Cardiac fibroblast (primary cell): Measurements from ENCODE around the gene KLHL17.

Source experiments
- DNase-seq, 2 donors: peaks; one replicate each; pipeline versions ENCODE4 v3.0.0 to v3.0.0-alpha.2; 2010; ENCODE audit warnings: low read depth in 2 of 2
- H3K4me3 ChIP-seq, 2 donors: replicated peaks in 1 of 2; 1 replicate in 1 of 2; 2 replicates in 1 of 2; pipeline ENCODE4 v1.5.1; 2011; ENCODE audit warnings: low read depth in 2 of 2, low read length in 2 of 2, mild to moderate bottlenecking in 2 of 2, moderate library complexity in 1 of 2
- TF ChIP-seq, protein P1 (sequence below): IDR thresholded peaks from one replicate; pipeline ENCODE4 v1.5.1; 2011; ENCODE audit warnings: low read depth, mild to moderate bottlenecking, low read length, inconsistent platforms

KLHL17 gene

GRCh38 chr1:965526-966134, 5.2 kb downstream of the KLHL17 start:
- TF ChIP-seq, protein P1, sequence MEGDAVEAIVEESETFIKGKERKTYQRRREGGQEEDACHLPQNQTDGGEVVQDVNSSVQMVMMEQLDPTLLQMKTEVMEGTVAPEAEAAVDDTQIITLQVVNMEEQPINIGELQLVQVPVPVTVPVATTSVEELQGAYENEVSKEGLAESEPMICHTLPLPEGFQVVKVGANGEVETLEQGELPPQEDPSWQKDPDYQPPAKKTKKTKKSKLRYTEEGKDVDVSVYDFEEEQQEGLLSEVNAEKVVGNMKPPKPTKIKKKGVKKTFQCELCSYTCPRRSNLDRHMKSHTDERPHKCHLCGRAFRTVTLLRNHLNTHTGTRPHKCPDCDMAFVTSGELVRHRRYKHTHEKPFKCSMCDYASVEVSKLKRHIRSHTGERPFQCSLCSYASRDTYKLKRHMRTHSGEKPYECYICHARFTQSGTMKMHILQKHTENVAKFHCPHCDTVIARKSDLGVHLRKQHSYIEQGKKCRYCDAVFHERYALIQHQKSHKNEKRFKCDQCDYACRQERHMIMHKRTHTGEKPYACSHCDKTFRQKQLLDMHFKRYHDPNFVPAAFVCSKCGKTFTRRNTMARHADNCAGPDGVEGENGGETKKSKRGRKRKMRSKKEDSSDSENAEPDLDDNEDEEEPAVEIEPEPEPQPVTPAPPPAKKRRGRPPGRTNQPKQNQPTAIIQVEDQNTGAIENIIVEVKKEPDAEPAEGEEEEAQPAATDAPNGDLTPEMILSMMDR = no peak
- peak overlapping the region in 1 of 2 donors; percentile 68 for H3K4me3 ChIP-seq

DNA sequence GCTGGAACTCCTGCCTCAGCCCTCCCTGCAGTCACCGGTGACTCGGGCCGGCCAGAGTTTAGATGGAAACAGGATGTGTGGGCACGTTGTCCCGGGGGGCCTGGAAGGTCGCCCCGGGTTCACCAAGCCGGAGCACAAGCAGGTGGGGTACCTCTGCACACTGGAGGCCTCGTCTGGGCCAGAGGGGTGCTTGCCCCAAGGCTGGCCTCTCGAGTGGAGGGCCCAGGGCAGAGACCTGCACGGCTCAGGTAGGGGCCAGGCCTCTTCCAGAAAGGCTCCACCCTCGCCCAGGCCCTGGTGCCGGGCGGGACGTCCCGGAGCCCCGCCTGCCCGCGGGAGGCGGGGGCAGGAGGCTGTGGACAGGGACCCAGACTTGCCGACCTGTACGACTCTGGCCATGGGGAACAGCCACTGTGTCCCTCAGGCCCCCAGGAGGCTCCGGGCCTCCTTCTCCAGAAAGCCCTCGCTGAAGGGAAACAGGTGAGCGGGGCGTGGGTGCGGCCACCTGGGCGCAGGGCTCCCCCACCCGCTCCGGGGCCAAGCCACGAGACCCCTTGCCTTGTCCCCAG, 5.8 kb downstream of the KLHL17 start, which contains the start of gene PLEKHN1:
PLEKHN1 (plus strand) TSS at position 348 of the 569 bp plus-strand sequence; CDS start at position 398, 50 bp downstream.
- H3K4me3 ChIP-seq = peak within 1 kb of the TSS; percentile 62 to 68
- TF ChIP-seq, protein P1 = no peak
- DNase-seq = peak in 1 of 2 donors; percentile 62

More at GRCh38 chr1:965526-966134, 5.2 kb downstream of the KLHL17 start:
- DNase-seq = no peak

- peak overlapping the region; percentile 62 to 68 for H3K4me3 ChIP-seq
- TF ChIP-seq, protein P1 = no peak
- DNase-seq = peak; percentile 57 to 69
Observed at GRCh38 chr1:966704-967300, 6.4 kb downstream of the KLHL17 start.

DNA sequence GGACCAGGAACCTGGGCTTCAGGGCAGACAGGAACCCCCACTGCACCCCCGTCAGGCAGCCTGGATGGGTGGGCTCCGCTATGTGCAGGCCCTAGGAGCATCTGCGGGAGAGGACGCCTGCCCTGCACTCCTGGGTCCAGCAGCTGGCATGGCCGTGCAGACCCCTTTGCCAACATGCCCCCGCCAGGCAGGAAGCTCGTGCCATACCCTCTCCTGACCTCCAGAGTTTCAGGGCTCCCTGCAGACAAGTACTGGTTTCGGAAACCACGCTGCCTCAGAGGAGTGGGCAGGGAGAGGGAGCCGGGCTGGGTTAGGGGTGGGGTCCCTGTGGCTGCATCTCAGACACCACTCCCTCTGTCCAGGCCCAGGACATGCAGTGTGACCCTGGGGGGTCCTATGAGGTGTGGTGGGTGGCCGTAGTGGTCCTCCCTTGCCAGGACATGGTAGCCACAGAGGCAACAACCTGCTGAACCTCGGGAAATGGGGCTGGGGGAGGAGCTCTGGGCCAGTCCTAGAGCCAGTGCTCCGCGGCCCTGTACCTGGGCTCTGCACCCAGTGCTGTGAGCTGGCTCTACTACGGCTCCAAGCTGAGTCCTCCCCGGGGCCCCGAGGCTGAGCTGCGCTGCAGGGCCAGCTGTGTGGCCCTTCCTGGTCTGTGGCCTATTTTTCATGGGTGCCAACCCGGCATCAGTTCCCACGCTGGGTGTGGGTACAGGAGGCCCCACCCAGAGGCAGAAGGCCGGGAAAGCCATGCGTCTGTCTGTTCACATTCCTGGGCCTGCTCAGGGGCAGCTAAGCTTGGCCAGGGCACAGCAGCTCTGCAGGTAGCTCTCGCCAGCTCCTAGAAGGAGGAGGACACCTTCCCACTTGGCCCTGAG, 7.3 kb downstream of the KLHL17 start:
- TF ChIP-seq, protein P1 = no peak

DNA sequence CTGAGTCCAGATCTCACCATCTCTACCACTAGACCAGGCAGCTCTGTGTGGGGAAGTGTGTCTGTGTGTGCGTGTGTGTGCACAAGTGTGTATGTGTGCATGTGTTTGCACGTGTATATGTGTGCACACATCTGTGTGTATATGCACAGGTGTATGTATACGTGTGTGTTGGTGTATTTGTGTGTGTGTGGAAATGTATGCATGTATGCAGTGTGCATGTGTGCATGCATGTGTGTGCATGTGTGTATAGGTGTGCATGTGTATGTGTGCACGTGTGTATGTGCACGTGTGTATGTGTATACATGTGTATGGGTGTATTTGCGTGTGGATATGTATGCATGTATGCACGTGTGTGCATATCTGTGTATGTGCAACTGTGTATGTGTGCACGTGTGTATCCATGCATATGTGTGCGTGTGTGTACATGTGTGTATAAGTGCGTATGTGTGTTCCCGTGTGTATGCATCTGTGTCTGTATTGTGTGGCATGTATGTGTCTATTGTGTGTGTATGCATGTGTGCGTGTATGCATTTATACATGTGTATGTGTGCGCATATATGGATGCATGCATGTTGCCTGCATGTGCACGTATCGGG, 9.0 kb downstream of the KLHL17 start:
- H3K4me3 ChIP-seq = no peak overlapping the region
- DNase-seq = no peak
- TF ChIP-seq, protein P1 = no peak

More for the DNA sequence above, 7.3 kb downstream of the KLHL17 start:
- H3K4me3 ChIP-seq = no peak overlapping the region
- no peak for DNase-seq
